Suprapubic skin (tissue), 3 donors: ENCODE data around the gene SAMD4B.

Experiments
- POLR2AphosphoS5 ChIP-seq, 3 donors: sonication (generic); formaldehyde crosslinking; IDR thresholded peaks; one replicate each; pipeline ENCODE4 v1.6.1; 2017; ENCODE audit warnings: antibody characterized with exemption in 3 of 3
- TF ChIP-seq, protein P1 (sequence below), 2 donors: fragments of 200-600 bp in 1 of 2; fragments of 450-650 bp in 1 of 2; sonication (generic) in 1 of 2; IDR thresholded peaks; one replicate each; pipeline ENCODE4 v1.5.1; 2016 to 2019; ENCODE audit warnings: antibody characterized with exemption in 2 of 2, mild to moderate bottlenecking in 1 of 2, moderate library complexity in 1 of 2

DNA sequence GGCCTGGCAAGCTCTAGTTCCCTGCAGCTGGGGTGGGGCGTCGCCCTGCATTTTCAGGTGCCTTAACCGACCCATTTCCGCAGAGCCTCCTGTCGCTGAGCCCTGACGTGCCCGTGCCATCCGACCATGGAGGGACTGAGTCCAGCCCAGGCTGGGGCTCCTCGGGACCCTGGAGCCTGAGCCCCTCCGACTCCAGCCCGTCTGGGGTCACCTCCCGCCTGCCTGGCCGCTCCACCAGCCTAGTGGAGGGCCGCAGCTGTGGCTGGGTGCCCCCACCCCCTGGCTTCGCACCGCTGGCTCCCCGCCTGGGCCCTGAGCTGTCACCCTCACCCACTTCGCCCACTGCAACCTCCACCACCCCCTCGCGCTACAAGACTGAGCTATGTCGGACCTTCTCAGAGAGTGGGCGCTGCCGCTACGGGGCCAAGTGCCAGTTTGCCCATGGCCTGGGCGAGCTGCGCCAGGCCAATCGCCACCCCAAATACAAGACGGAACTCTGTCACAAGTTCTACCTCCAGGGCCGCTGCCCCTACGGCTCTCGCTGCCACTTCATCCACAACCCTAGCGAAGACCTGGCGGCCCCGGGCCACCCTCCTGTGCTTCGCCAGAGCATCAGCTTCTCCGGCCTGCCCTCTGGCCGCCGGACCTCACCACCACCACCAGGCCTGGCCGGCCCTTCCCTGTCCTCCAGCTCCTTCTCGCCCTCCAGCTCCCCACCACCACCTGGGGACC is 65.6 kb downstream of the SAMD4B start:
- TF ChIP-seq, protein P1, sequence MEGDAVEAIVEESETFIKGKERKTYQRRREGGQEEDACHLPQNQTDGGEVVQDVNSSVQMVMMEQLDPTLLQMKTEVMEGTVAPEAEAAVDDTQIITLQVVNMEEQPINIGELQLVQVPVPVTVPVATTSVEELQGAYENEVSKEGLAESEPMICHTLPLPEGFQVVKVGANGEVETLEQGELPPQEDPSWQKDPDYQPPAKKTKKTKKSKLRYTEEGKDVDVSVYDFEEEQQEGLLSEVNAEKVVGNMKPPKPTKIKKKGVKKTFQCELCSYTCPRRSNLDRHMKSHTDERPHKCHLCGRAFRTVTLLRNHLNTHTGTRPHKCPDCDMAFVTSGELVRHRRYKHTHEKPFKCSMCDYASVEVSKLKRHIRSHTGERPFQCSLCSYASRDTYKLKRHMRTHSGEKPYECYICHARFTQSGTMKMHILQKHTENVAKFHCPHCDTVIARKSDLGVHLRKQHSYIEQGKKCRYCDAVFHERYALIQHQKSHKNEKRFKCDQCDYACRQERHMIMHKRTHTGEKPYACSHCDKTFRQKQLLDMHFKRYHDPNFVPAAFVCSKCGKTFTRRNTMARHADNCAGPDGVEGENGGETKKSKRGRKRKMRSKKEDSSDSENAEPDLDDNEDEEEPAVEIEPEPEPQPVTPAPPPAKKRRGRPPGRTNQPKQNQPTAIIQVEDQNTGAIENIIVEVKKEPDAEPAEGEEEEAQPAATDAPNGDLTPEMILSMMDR (IDR thresholded peaks at IDR 0.05): no peak
- peak; percentile 12 to 38 (median 24) for TF ChIP-seq POLR2AphosphoS5 (IDR thresholded peaks at IDR 0.05)
